Muscle of leg (tissue), 11 donors: ENCODE measurements around the gene PRCD. TPM values are rescaled to one million over a fixed set of nuclear protein-coding genes. Genes with fewer than 3 reads are reported as not detected.

ENCODE experiments used
- DNase-seq: peaks from one replicate; pipeline ENCODE4 v3.0.0; 2013
- H3K27ac ChIP-seq: one replicate; pipeline ENCODE4 v1.5.1; 2013; ENCODE audit warnings: mild to moderate bottlenecking, low read length, control low read depth
- H3K27me3 ChIP-seq: one replicate; pipeline ENCODE4 v1.6.1; 2013; ENCODE audit warnings: low read length; ENCODE audit not compliant: control insufficient read depth, insufficient read depth
- H3K36me3 ChIP-seq: one replicate; pipeline ENCODE4 v1.6.1; 2013; ENCODE audit warnings: low read length; ENCODE audit not compliant: control insufficient read depth, insufficient read depth
- H3K4me1 ChIP-seq: one replicate; pipeline ENCODE4 v1.6.1; 2013; ENCODE audit warnings: low read length; ENCODE audit not compliant: control insufficient read depth, insufficient read depth
- H3K4me3 ChIP-seq: one replicate; pipeline ENCODE4 v1.5.1; 2013; ENCODE audit warnings: low read length, control low read depth
- H3K9me3 ChIP-seq: replicated peaks from 2 replicates; pipeline ENCODE4 v1.6.1; 2013; ENCODE audit warnings: low read depth, low read length; ENCODE audit not compliant: control insufficient read depth
- WGBS: methylation state at CpG from one replicate; pipeline ENCODE4 v1.1.5; 2013; ENCODE audit warnings: missing lambda C conversion rate; ENCODE audit not compliant: insufficient coverage; 5-methylcytosine and 5-hydroxymethylcytosine counted together
- polyA plus RNA-seq, 8 donors: library from polyadenylated mRNA; unstranded; fragments of 120-200 nt; gene quantifications; one replicate each; pipeline versions ENCODE4 v1.2.1 to v1.2.3, GENCODE V29; 2013; ENCODE audit warnings: inconsistent platforms in 1 of 8, low replicate concordance in 1 of 8; ENCODE audit not compliant: insufficient read length in 8 of 8, insufficient read depth in 1 of 8
- total RNA-seq: library from RNA; stranded (reverse); fragments of 120-200 nt; gene quantifications from one replicate; pipeline ENCODE4 v1.2.4, GENCODE V29; 2013

Gene PRCD
- total and polyA plus RNA-seq, 9 donors = 2.2 to 6.5 (median 3.9) TPM

- WGBS = 65% methylated on average over 4 of the region's 7 CpGs
- Histone ChIP-seq H3K27ac (no peak overlapping the region), H3K9me3 (no peaks in the 10 kb centered on the region), H3K4me1 (peaks cover 74% of the 10 kb centered on the region), H3K36me3 (peaks cover 2% of the 10 kb centered on the region), H3K4me3 (peak overlapping the region; percentile 15), H3K27me3 (peaks cover 28% of the 10 kb centered on the region)
- no peak for DNase-seq
These were observed 4.8 kb upstream of the PRCD start for GRCh38 chr17:76534831-76535732.

- H3K4me1 ChIP-seq = peaks cover 73% of the 10 kb centered on the region
- H3K27ac ChIP-seq = no peak overlapping the region
- H3K27me3 ChIP-seq = peaks cover 28% of the 10 kb centered on the region
- no peaks in the 10 kb centered on the region for H3K9me3 ChIP-seq
- H3K4me3 ChIP-seq = peak overlapping the region; percentile 45
- WGBS = 77% methylated on average over 18 of the region's 19 CpGs
- peaks cover 2% of the 10 kb centered on the region for H3K36me3 ChIP-seq
- no peak for DNase-seq
These were observed 3.9 kb upstream of the PRCD start for GRCh38 chr17:76535788-76536510.

GRCh38 chr17:76536511-76537287 lies 3.1 kb upstream of the PRCD start:
- Histone ChIP-seq H3K4me1 (peaks cover 73% of the 10 kb centered on the region), H3K27me3 (peaks cover 28% of the 10 kb centered on the region), H3K4me3 (peak overlapping the region; percentile 45), H3K27ac (no peak overlapping the region), H3K36me3 (peaks cover 2% of the 10 kb centered on the region), H3K9me3 (no peaks in the 10 kb centered on the region)
- WGBS = 22% methylated on average over 19 of the region's 25 CpGs
- DNase-seq = no peak

- H3K36me3 ChIP-seq = peaks cover 2% of the 10 kb centered on the region
- H3K27ac ChIP-seq = no peak overlapping the region
- H3K4me1 ChIP-seq = peaks cover 75% of the 10 kb centered on the region
- DNase-seq = no peak
- peak overlapping the region; percentile 45 for H3K4me3 ChIP-seq
- peaks cover 28% of the 10 kb centered on the region for H3K27me3 ChIP-seq
- H3K9me3 ChIP-seq = no peaks in the 10 kb centered on the region
- under 1% methylated on average over 24 of the region's 26 CpGs for WGBS
These were observed 2.6 kb upstream of the PRCD start for GRCh38 chr17:76537288-76537577.

GRCh38 chr17:76537578-76538280 lies 2.1 kb upstream of the PRCD start, which contains the start of gene CYGB:
Gene CYGB (minus strand): TSS chr17:76537709. CDS start chr17:76537542, 167 bp downstream.
- peaks cover 75% of the 10 kb centered on the region for H3K4me1 ChIP-seq
- no peaks in the 10 kb centered on the region for H3K9me3 ChIP-seq
- peaks cover 2% of the 10 kb centered on the region for H3K36me3 ChIP-seq
- WGBS = under 1% methylated on average over 64 of the region's 95 CpGs
- no peak for DNase-seq
- H3K4me3 ChIP-seq = peak within 1 kb of the TSS; percentile 45
- H3K27me3 ChIP-seq = peaks cover 28% of the 10 kb centered on the region
- H3K27ac ChIP-seq = peak within 1 kb of the TSS; percentile 20

GRCh38 chr17:76538281-76538931 lies 1.4 kb upstream of the PRCD start:
- peaks cover 2% of the 10 kb centered on the region for H3K36me3 ChIP-seq
- peak overlapping the region; percentile 20 for H3K27ac ChIP-seq
- WGBS = 19% methylated on average over 33 of the region's 37 CpGs
- H3K9me3 ChIP-seq = no peaks in the 10 kb centered on the region
- peak overlapping the region; percentile 25 for H3K4me3 ChIP-seq
- H3K27me3 ChIP-seq = peaks cover 28% of the 10 kb centered on the region
- DNase-seq = no peak
- peaks cover 77% of the 10 kb centered on the region for H3K4me1 ChIP-seq

GRCh38 chr17:76538941-76539570 lies 788 bp upstream of the PRCD start:
- Histone ChIP-seq H3K9me3 (no peaks in the 10 kb centered on the region), H3K27me3 (peaks cover 28% of the 10 kb centered on the region), H3K36me3 (peaks cover 2% of the 10 kb centered on the region), H3K4me3 (no peak overlapping the region), H3K27ac (no peak overlapping the region), H3K4me1 (peaks cover 82% of the 10 kb centered on the region)
- DNase-seq = no peak
- 79% methylated on average over 5 of the region's 9 CpGs for WGBS

- peak overlapping the region; percentile 46 for H3K4me3 ChIP-seq
- peaks cover 85% of the 10 kb centered on the region for H3K4me1 ChIP-seq
These were observed 797 bp downstream of the PRCD start for GRCh38 chr17:76540381-76541300.

More at GRCh38 chr17:76540381-76541300, 797 bp downstream of the PRCD start:
- H3K36me3 ChIP-seq = no peaks in the 10 kb centered on the region
- peak; percentile 98 for DNase-seq
- no peaks in the 10 kb centered on the region for H3K9me3 ChIP-seq
- H3K27me3 ChIP-seq = peaks cover 28% of the 10 kb centered on the region
- WGBS = 8% methylated on average over 11 of the region's 27 CpGs
- peak overlapping the region; percentile 40 for H3K27ac ChIP-seq
